HepG2 (cell line): ENCODE measurements around the gene ACTN3. TPM values are rescaled to one million over a fixed set of nuclear protein-coding genes. Genes with fewer than 3 reads are reported as not detected.

Source experiments
- ELF1 ChIP-seq: sonication (generic); formaldehyde crosslinking; IDR thresholded peaks from 2 replicates; pipeline ENCODE4 v1.4.0; 2020; ENCODE audit warnings: missing genetic modification reagents
- ELF4 ChIP-seq: sonication (generic); formaldehyde crosslinking; IDR thresholded peaks from 2 replicates; pipeline ENCODE4 v1.5.0; 2020; ENCODE audit warnings: missing genetic modification reagents, mild to moderate bottlenecking, moderate library complexity, borderline replicate concordance
- HMGXB4 ChIP-seq, 2 experiments: sonication (generic) in 1 of 2; formaldehyde crosslinking in 1 of 2; IDR thresholded peaks; 2 replicates each; pipeline versions ENCODE4 v1.4.0 to v1.6.1; 2018 to 2020; ENCODE audit warnings: missing genetic modification reagents in 2 of 2, borderline replicate concordance in 1 of 2, low read depth in 1 of 2, mild to moderate bottlenecking in 1 of 2, missing biosample characterization in 1 of 2
- KAT7 ChIP-seq: IDR thresholded peaks from 2 replicates; pipeline ENCODE4 v1.6.1; 2018; ENCODE audit warnings: borderline replicate concordance, missing compliant biosample characterization
- MBNL3 ChIP-seq: fragments of 250-450 bp; sonication (Bioruptor Pico); conservative IDR thresholded peaks from 2 replicates; pipeline ENCODE4 v1.8.0; 2022; ENCODE audit warnings: mild to moderate bottlenecking, inconsistent platforms
- NAIF1 ChIP-seq: sonication (generic); formaldehyde crosslinking; IDR thresholded peaks from 2 replicates; pipeline ENCODE4 v1.5.0; 2020; ENCODE audit warnings: mild to moderate bottlenecking, missing genetic modification reagents, borderline replicate concordance
- NR2F1 ChIP-seq, 2 experiments: fragments of 450-650 bp in 1 of 2; formaldehyde crosslinking in 1 of 2; IDR thresholded peaks; 2 replicates each; pipeline versions ENCODE4 v1.5.0 to v1.6.1; 2016 to 2020; ENCODE audit warnings: mild to moderate bottlenecking in 1 of 2, missing compliant biosample characterization in 1 of 2, missing genetic modification reagents in 1 of 2, moderate library complexity in 1 of 2
- PCBP2 ChIP-seq: fragments of 200-400 bp; formaldehyde crosslinking; optimal IDR thresholded peaks from 2 replicates; pipeline ENCODE3; 2018; ENCODE audit warnings: low read length, low read depth; ENCODE audit not compliant: poor library complexity, severe bottlenecking
- SPEN ChIP-seq: sonication (generic); formaldehyde crosslinking; IDR thresholded peaks from 2 replicates; pipeline ENCODE4 v1.5.1; 2020; ENCODE audit warnings: low read depth, mild to moderate bottlenecking, missing genetic modification reagents
- TRAFD1 ChIP-seq: sonication (generic); formaldehyde crosslinking; IDR thresholded peaks from 2 replicates; pipeline ENCODE4 v1.5.1; 2020; ENCODE audit warnings: missing genetic modification reagents, mild to moderate bottlenecking, borderline replicate concordance
- ZBTB38 ChIP-seq: sonication (generic); formaldehyde crosslinking; IDR thresholded peaks from 2 replicates; pipeline ENCODE4 v1.5.1; 2020; ENCODE audit warnings: mild to moderate bottlenecking, missing genetic modification reagents
- ZBTB42 ChIP-seq: sonication (generic); formaldehyde crosslinking; IDR thresholded peaks from 2 replicates; pipeline ENCODE4 v1.5.0; 2020; ENCODE audit warnings: mild to moderate bottlenecking, missing genetic modification reagents
- ZBTB8A ChIP-seq: sonication (generic); formaldehyde crosslinking; IDR thresholded peaks from 2 replicates; pipeline ENCODE4 v1.4.0; 2020; ENCODE audit warnings: mild to moderate bottlenecking, low read depth, missing genetic modification reagents, borderline replicate concordance
- ZNF17 ChIP-seq: sonication (generic); formaldehyde crosslinking; IDR thresholded peaks from 2 replicates; pipeline ENCODE4 v1.5.0; 2020; ENCODE audit warnings: mild to moderate bottlenecking, missing genetic modification reagents
- ZNF205 ChIP-seq: IDR thresholded peaks from 2 replicates; pipeline ENCODE4 v1.6.1; 2018; ENCODE audit warnings: missing biosample characterization, missing genetic modification reagents
- ZNF251 ChIP-seq: sonication (generic); formaldehyde crosslinking; IDR thresholded peaks from 2 replicates; pipeline ENCODE4 v1.9.0; 2021; ENCODE audit warnings: mild to moderate bottlenecking, missing genetic modification reagents
- ZNF337 ChIP-seq: sonication (generic); formaldehyde crosslinking; IDR thresholded peaks from 2 replicates; pipeline ENCODE4 v1.5.1; 2020; ENCODE audit warnings: missing genetic modification reagents, low read depth, mild to moderate bottlenecking, borderline replicate concordance
- ZSCAN30 ChIP-seq: sonication (generic); formaldehyde crosslinking; IDR thresholded peaks from 2 replicates; pipeline ENCODE4 v1.5.0; 2020; ENCODE audit warnings: mild to moderate bottlenecking, missing genetic modification reagents
- polyA plus RNA-seq, 8 experiments: library from polyadenylated mRNA; depleted of rRNA in 3 of 8; stranded (reverse) in 7 of 8; unstranded in 1 of 8; fragments of >200 nt; fragmentation: Illumina TruSeq in 4 of 8; extraction: Trizol in 4 of 8; gene quantifications; 2 replicates each; pipeline versions ENCODE4 v1.2.1 to v1.2.3, GENCODE V29; 2011 to 2016; ENCODE audit warnings: low read depth in 4 of 8, missing spikeins in 1 of 8, mixed read lengths in 1 of 8; ENCODE audit not compliant: insufficient read depth in 1 of 8
- total RNA-seq, 5 experiments: library from RNA; depleted of rRNA; stranded (reverse); fragments of >200 nt; fragmentation: Illumina TruSeq; extraction: Trizol; gene quantifications; 2 replicates each; pipeline ENCODE4 v1.2.3, GENCODE V29; 2016; ENCODE audit warnings: low read depth in 1 of 5
- TF ChIP-seq, protein P1 (sequence below): sonication (generic); formaldehyde crosslinking; IDR thresholded peaks from 2 replicates; pipeline ENCODE4 v1.4.0; 2020; ENCODE audit warnings: missing genetic modification reagents
- TF ChIP-seq, protein P2 (sequence below): IDR thresholded peaks from 2 replicates; pipeline ENCODE4 v1.6.1; 2012; ENCODE audit warnings: inconsistent platforms

The ACTN3 gene
- total and polyA plus RNA-seq, 2 of the 13 experiments (the other 11 are each of a cell fraction or from before 2014, with no cell fraction given): 0.04 to 0.09 TPM

DNA sequence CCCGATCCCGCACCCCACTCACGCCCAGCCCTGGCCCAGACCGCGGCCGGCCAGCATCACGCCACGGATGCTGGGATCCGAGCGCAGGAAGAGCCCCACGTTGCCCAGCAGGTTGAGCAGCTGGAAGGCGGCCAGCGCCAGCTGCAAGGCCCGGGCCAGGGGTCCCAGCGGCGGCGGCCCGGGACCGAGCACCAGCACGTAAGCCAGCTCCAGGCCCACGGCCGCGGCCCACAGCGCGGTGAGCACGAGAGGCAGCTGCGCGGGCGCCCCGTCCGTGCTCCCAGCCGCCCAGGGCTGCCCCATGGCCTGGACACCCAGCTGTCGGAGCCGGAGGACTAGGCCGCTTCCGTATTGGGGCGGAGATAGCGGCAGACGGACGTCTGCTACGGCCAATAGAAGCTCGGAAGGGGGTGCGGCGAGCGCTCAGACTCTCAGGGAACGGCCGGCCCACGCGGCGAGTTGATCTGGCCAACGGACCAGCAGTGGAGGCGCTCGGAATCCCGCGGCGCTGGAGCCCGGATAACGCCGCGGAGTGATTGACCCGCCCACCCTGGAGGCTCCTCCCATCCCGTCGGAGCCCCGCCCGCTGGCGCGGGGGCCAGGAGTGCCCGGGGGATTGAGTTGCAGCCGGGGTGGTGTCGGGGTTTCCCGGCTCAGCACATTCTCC is 869 bp upstream of the ACTN3 start, which contains the start of gene ZDHHC24 (continued):
- TF ChIP-seq, protein P1, sequence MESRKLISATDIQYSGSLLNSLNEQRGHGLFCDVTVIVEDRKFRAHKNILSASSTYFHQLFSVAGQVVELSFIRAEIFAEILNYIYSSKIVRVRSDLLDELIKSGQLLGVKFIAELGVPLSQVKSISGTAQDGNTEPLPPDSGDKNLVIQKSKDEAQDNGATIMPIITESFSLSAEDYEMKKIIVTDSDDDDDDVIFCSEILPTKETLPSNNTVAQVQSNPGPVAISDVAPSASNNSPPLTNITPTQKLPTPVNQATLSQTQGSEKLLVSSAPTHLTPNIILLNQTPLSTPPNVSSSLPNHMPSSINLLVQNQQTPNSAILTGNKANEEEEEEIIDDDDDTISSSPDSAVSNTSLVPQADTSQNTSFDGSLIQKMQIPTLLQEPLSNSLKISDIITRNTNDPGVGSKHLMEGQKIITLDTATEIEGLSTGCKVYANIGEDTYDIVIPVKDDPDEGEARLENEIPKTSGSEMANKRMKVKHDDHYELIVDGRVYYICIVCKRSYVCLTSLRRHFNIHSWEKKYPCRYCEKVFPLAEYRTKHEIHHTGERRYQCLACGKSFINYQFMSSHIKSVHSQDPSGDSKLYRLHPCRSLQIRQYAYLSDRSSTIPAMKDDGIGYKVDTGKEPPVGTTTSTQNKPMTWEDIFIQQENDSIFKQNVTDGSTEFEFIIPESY (CRISPR knock-in tag): no peak
- TF ChIP-seq ZNF337 (CRISPR knock-in tag) (no peak), KAT7 (CRISPR knock-in tag) (no peak), SPEN (peak; percentile 80; the same call in 1 of the 2 replicates), ZSCAN30 (CRISPR knock-in tag) (no peak), ZNF17 (CRISPR knock-in tag) (no peak), ZBTB42 (CRISPR knock-in tag) (no peak), NR2F1 (CRISPR knock-in tag; IDR thresholded peaks at IDR 0.05) (no peak), TRAFD1 (no peak), ELF4 (CRISPR knock-in tag) (peak; percentile 67; the same call in 1 of the 2 replicates), NAIF1 (no peak), HMGXB4 (CRISPR knock-in tag; IDR thresholded peaks at IDR 0.05; ENCODE audit: borderline replicate concordance in 1 of 2, low read depth in 1 of 2) (peak; percentile 65 to 76; a peak in 3 of 4 replicates), ZBTB8A (CRISPR knock-in tag) (no peak), MBNL3 (CRISPR knock-in tag) (no peak), ZNF251 (CRISPR knock-in tag) (no peak), ELF1 (CRISPR knock-in tag) (peak; percentile 95), PCBP2 (no peak), ZBTB38 (CRISPR knock-in tag) (peak; percentile 43; the same call in 1 of the 2 replicates), ZNF205 (CRISPR knock-in tag) (peak; percentile 99)
- TF ChIP-seq, protein P2, sequence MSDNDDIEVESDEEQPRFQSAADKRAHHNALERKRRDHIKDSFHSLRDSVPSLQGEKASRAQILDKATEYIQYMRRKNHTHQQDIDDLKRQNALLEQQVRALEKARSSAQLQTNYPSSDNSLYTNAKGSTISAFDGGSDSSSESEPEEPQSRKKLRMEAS: no peak; the same call in none of the 2 replicates
